HL-60 (cell line): ENCODE data around the gene TCFL5.
"Not testable (repeated sequence)": the region's sequence is repeated elsewhere in the genome, so short reads cannot be mapped to it uniquely, and the experiment has no call there.

Experiments
- DNase-seq, 2 experiments: peaks; one replicate each; pipeline ENCODE4 v3.0.0-alpha.2; 2010 to 2020; ENCODE audit warnings: low read depth in 1 of 2, low spot score in 1 of 2
- H3K27ac ChIP-seq: fragments of 250-450 bp; sonication (Bioruptor Pico); replicated peaks from 2 replicates; pipeline ENCODE4 v1.5.1; 2020; ENCODE audit warnings: mild to moderate bottlenecking, moderate library complexity
- H3K27me3 ChIP-seq: fragments of 250-450 bp; sonication (Bioruptor Pico); 2 replicates; pipeline ENCODE4 v1.5.1; 2021; ENCODE audit warnings: mild to moderate bottlenecking, moderate library complexity; ENCODE audit not compliant: insufficient read depth, poor library complexity, severe bottlenecking
- H3K4me3 ChIP-seq: replicated peaks from 2 replicates; pipeline ENCODE4 v1.5.1; 2011; ENCODE audit warnings: mild to moderate bottlenecking, control low read depth, low read length; ENCODE audit not compliant: insufficient read depth
- GABPA ChIP-seq: IDR thresholded peaks from 2 replicates; pipeline ENCODE4 v1.6.1; 2012; ENCODE audit warnings: low read depth
- POLR2AphosphoS5 ChIP-seq: IDR thresholded peaks from 2 replicates; pipeline ENCODE4 v1.6.1; 2012; ENCODE audit warnings: low read depth
- REST ChIP-seq: IDR thresholded peaks from 2 replicates; pipeline ENCODE4 v1.6.1; 2012; ENCODE audit warnings: low read depth; ENCODE audit not compliant: insufficient replicate concordance
- SPI1 ChIP-seq: IDR thresholded peaks from 2 replicates; pipeline ENCODE4 v1.6.1; 2012; ENCODE audit warnings: low read depth, mild to moderate bottlenecking, borderline replicate concordance
- TF ChIP-seq, protein P1 (sequence below): IDR thresholded peaks from one replicate; pipeline ENCODE4 v1.5.1; 2011; ENCODE audit warnings: low read length, control low read depth, inconsistent platforms; ENCODE audit not compliant: insufficient read depth

The TCFL5 gene

DNA sequence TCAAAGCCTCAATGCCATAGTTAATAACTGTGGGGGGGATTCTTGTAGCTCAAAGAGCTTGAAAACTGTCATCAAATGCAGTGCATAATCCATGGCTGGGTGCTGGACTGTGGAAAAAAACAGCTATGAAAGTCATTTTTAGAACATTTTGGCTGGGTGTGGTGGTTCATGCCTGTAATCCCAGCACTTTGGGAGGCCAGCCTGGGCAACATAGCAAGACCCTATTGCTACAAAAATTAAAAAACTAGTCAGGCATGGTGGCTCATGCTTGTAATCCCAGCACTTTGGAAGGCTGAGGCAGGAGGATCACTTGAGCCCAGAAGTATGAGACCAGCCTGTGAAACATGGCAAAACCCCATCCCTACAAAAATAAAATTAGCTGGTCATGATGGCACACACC, 12.2 kb downstream of the TCFL5 start:
- TF ChIP-seq GABPA (no peak), SPI1 (no peak), POLR2AphosphoS5 (no peak), REST (no peak)
- TF ChIP-seq, protein P1, sequence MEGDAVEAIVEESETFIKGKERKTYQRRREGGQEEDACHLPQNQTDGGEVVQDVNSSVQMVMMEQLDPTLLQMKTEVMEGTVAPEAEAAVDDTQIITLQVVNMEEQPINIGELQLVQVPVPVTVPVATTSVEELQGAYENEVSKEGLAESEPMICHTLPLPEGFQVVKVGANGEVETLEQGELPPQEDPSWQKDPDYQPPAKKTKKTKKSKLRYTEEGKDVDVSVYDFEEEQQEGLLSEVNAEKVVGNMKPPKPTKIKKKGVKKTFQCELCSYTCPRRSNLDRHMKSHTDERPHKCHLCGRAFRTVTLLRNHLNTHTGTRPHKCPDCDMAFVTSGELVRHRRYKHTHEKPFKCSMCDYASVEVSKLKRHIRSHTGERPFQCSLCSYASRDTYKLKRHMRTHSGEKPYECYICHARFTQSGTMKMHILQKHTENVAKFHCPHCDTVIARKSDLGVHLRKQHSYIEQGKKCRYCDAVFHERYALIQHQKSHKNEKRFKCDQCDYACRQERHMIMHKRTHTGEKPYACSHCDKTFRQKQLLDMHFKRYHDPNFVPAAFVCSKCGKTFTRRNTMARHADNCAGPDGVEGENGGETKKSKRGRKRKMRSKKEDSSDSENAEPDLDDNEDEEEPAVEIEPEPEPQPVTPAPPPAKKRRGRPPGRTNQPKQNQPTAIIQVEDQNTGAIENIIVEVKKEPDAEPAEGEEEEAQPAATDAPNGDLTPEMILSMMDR, result no peak
- H3K27ac ChIP-seq, result no peak overlapping the region
- no peak overlapping the region for H3K4me3 ChIP-seq
- DNase-seq, result no peak
- no peaks in the 10 kb centered on the region for H3K27me3 ChIP-seq

DNA sequence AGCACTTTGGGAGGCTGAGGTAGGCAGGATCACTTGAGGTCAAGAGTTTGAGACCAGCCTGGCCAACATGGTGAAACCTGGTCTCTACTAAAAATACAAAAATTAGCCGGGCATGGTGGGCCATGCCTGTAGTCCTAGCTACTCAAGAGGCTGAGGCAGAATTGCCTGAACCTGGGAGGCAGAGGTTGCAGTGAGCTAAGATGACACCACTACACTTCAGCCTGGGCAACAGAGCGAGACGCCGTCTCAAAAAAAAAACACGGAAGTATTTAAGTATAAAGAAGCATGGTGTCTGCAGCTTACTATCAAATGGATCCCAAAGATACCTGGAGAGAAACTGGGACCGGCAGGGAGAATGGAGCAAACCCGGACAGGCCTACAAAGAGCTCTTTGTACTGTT, 12.7 kb downstream of the TCFL5 start:
- DNase-seq, H3K27ac ChIP-seq, H3K4me3 ChIP-seq, H3K27me3 ChIP-seq: not testable (repeated sequence)

DNA sequence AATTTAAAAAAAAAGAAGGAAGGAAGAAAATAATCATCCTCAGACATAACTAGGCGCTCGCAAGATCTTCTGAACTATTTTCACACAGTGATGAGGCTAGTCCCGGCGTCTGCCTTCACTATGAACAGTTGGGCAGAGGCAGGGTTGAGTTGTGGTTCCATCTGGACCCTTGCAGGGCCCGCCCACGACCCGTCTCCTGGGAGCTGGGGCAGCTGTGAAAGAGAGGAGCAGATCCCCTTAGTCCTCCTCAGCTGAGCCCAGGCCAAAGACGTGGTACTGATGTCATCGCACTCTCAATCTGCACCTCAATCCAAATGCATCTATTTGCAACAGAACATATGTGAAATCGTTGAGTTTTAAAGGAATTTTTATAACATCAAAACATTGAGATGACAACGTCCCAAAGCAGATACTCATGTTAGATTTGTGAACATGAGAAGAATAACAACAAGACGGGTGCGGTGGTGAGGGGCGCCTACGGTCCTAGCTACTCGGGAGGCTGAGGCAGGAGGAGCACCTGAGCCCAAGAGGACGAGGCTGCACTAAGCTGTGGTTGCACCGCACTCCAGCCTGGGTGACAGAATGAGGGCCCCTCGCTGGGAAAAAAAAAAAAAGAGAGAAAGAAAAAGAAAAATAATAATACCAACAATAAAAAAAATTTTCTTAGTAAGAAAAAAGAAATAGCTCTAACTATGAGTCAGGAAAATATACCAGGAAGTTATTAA, 15.3 kb downstream of the TCFL5 start:
- DNase-seq, result no peak
- Histone ChIP-seq H3K27me3 (no peaks in the 10 kb centered on the region), H3K4me3 (no peak overlapping the region), H3K27ac (no peak overlapping the region)
- TF ChIP-seq GABPA (no peak), REST (no peak), POLR2AphosphoS5 (no peak), SPI1 (no peak)
- TF ChIP-seq, protein P1, result no peak

DNA sequence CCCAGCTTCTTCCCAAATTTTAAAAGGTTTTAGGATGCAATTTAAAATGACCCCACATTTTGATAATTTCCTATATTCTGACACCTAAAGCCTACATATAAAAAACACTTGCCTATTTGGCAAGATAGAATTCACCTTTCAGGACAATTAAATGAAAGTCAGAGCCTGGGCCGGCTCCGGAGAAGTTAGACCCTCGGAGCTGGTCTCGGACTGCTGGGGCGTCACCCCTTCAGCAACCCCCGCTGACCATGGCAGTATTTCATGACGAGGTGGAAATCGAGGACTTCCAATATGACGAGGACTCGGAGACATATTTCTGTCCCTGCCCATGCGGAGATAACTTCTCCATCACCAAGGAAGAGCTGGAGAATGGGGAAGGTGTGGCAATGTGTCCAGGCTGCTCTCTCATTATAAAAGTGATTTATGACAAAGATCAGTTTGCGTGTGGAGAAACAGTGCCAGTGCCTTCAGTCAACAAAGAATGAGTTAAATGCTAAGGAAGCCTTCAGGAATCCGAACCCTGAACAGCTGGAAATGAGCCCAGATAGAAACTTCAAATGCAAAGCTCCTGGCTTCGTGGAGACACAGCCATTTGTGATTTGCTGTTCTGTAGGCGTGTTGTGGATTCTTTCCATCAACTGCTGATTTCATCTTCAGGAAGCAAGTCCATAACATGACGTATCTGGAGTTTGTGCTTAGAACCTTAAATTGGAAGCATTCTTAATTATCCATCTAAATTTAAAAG, 16.0 kb downstream of the TCFL5 start:
- no peak for TF ChIP-seq SPI1
- TF ChIP-seq, protein P1, result no peak
- no peak for TF ChIP-seq POLR2AphosphoS5
- TF ChIP-seq REST, result no peak
- no peak for TF ChIP-seq GABPA
- H3K27ac ChIP-seq, result no peak overlapping the region
- no peaks in the 10 kb centered on the region for H3K27me3 ChIP-seq
- H3K4me3 ChIP-seq, result no peak overlapping the region
- DNase-seq, result no peak
